A673 (cell line): ENCODE data around the gene RELL2. TPM values are rescaled to one million over a fixed set of nuclear protein-coding genes. Genes with fewer than 3 reads are reported as not detected.

Experiments
- BruUV-seq: library from RNA; stranded (reverse); fragments of 400-500 nt; replicated peaks from 2 replicates; lab custom pipeline; 2021; lab: Mats Ljungman, UMichigan
- CTCF ChIA-PET: fragments of 300-600 bp; sonication (Branson Sonifier 250); formaldehyde crosslinking; loops from one replicate; lab custom pipeline; 2022; ENCODE audit warnings: antibody characterized with exemption; lab: Charles Lee
- POLR2A ChIA-PET: fragments of 300-600 bp; sonication (Branson Sonifier 250); formaldehyde crosslinking; loops from one replicate; lab custom pipeline; 2022; ENCODE audit warnings: antibody characterized with exemption; ENCODE audit not compliant: low non-redundant PET; lab: Charles Lee
- DNase-seq: peaks from one replicate; pipeline ENCODE4 v3.0.0-alpha.2; 2015; ENCODE audit warnings: low spot score
- H3K27ac ChIP-seq: fragments of 200-600 bp; sonication (generic); 2 replicates; pipeline ENCODE4 v1.5.1; 2016; ENCODE audit warnings: mixed run types, low read depth, mild to moderate bottlenecking, mixed read lengths, antibody characterized with exemption, low read length; ENCODE audit not compliant: poor library complexity, severe bottlenecking
- H3K27me3 ChIP-seq: fragments of 200-600 bp; sonication (generic); replicated peaks from 2 replicates; pipeline ENCODE4 v1.6.1; 2017; ENCODE audit warnings: mixed run types, low read depth, mild to moderate bottlenecking, mixed read lengths, antibody characterized with exemption, low read length; ENCODE audit not compliant: insufficient read depth, poor library complexity
- H3K36me3 ChIP-seq: fragments of 200-600 bp; sonication (generic); 2 replicates; pipeline ENCODE4 v1.6.1; 2016; ENCODE audit warnings: mixed run types, mild to moderate bottlenecking, mixed read lengths, antibody characterized with exemption, low read length; ENCODE audit not compliant: insufficient read depth, poor library complexity, severe bottlenecking
- H3K4me1 ChIP-seq: fragments of 200-600 bp; sonication (generic); 2 replicates; pipeline ENCODE4 v1.6.1; 2017; ENCODE audit warnings: mixed run types, mild to moderate bottlenecking, mixed read lengths, antibody characterized with exemption, low read length; ENCODE audit not compliant: insufficient read depth, poor library complexity, severe bottlenecking
- H3K4me3 ChIP-seq: fragments of 200-600 bp; sonication (generic); 2 replicates; pipeline ENCODE4 v1.5.1; 2016; ENCODE audit warnings: low read depth, mixed run types, mild to moderate bottlenecking, mixed read lengths, low read length; ENCODE audit not compliant: poor library complexity, severe bottlenecking
- H3K9me3 ChIP-seq: fragments of 200-600 bp; sonication (generic); 2 replicates; pipeline ENCODE4 v1.6.1; 2016; ENCODE audit warnings: mixed run types, low read depth, mild to moderate bottlenecking, mixed read lengths, antibody characterized with exemption, low read length; ENCODE audit not compliant: poor library complexity, severe bottlenecking
- EZH2 ChIP-seq: fragments of 200-600 bp; sonication (generic); IDR thresholded peaks from 2 replicates; pipeline ENCODE4 v1.6.1; 2017; ENCODE audit warnings: borderline replicate concordance, low read depth, mild to moderate bottlenecking, mixed read lengths, antibody characterized with exemption, low read length; ENCODE audit not compliant: poor library complexity, severe bottlenecking
- intact Hi-C: fragments of 100-400 bp; cut with micrococcal nuclease; formaldehyde crosslinking; loops from one replicate; pipeline ENCODE4 v1.10.0; 2022; ENCODE audit not compliant: unreplicated experiment
- total RNA-seq: library from RNA; stranded (reverse); gene quantifications from 2 replicates; pipeline ENCODE4 v1.2.3, GENCODE V29; 2021
- TF ChIP-seq, protein P1 (sequence below): fragments of 300-800, 200-600 bp; sonication (generic); conservative IDR thresholded peaks from 2 replicates; pipeline ENCODE4 v1.5.1; 2017; ENCODE audit warnings: low read depth, mild to moderate bottlenecking, antibody characterized with exemption, low read length, moderate library complexity, mixed read lengths

RELL2 gene
- total RNA-seq, 1 experiment from 2014 or later, result 4.7 TPM

- intact Hi-C loops, result no loop called here
- DNase-seq, result no peak
- Histone ChIP-seq H3K4me1 (peaks cover 20% of the 10 kb centered on the region), H3K36me3 (no peaks in the 10 kb centered on the region), H3K27ac (no peak overlapping the region), H3K9me3 (no peaks in the 10 kb centered on the region), H3K27me3 (no peaks in the 10 kb centered on the region), H3K4me3 (no peak overlapping the region)
- BruUV-seq, result no TSS peak
- ChIA-PET POLR2A (interaction anchor here (0.6 kb wide), 1 partner anchor 13 kb away, joined by 3 read pairs; no protein-coding TSS in a partner anchor), CTCF (no interaction called here)
- no peak for TF ChIP-seq EZH2
- TF ChIP-seq, protein P1, sequence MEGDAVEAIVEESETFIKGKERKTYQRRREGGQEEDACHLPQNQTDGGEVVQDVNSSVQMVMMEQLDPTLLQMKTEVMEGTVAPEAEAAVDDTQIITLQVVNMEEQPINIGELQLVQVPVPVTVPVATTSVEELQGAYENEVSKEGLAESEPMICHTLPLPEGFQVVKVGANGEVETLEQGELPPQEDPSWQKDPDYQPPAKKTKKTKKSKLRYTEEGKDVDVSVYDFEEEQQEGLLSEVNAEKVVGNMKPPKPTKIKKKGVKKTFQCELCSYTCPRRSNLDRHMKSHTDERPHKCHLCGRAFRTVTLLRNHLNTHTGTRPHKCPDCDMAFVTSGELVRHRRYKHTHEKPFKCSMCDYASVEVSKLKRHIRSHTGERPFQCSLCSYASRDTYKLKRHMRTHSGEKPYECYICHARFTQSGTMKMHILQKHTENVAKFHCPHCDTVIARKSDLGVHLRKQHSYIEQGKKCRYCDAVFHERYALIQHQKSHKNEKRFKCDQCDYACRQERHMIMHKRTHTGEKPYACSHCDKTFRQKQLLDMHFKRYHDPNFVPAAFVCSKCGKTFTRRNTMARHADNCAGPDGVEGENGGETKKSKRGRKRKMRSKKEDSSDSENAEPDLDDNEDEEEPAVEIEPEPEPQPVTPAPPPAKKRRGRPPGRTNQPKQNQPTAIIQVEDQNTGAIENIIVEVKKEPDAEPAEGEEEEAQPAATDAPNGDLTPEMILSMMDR, result no peak
Observed at GRCh38 chr5:141602606-141603005, 34.2 kb upstream of the RELL2 start.

DNA sequence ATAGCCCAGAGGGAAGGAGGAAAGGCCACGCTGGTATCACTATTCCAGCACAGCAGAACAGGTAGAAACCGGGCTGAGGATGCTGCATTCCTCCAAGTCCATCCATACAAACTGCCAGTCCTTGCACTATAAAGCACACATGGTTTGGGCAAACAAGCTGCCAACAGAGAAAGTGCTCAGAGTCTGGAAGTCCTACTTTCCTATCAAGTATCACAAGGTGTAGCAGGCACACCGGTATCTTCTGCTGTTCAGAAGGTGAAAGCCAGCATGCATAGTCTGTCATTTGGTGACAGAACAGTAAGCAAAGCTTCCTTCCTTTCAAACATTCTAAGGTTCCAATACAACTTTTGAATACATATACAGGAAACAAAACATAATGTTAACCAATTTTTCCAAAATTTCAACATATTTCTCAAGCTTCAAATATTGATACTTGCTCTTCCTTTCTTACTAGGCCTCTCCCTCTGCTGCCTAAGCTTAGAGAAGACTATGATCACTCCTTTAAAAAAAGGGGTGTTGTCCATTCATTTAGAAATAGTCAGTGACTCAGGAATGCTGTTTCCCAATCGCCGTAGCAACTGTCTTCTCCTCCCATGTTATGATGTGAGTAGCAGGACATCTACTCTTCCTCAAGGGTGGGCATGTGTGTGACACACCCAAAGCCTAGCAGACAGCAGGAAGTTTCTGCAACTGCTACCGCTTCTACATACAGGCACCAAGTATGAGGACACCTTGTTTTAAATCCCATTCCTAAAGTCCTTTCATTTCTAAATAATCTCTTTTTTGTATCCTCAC lies 32.7 kb upstream of the RELL2 start:
- H3K4me3 ChIP-seq, result no peak overlapping the region
- BruUV-seq, result no TSS peak
- peak; percentile 64 for DNase-seq

GRCh38 chr5:141605523-141606277 lies 31.1 kb upstream of the RELL2 start:
- Histone ChIP-seq H3K4me1 (peaks cover 20% of the 10 kb centered on the region), H3K4me3 (no peak overlapping the region), H3K27ac (peak overlapping the region; percentile 5), H3K27me3 (no peaks in the 10 kb centered on the region), H3K36me3 (no peaks in the 10 kb centered on the region), H3K9me3 (no peaks in the 10 kb centered on the region)
- POLR2A ChIA-PET, result interaction anchor here (0.6 kb wide), 1 partner anchor 886 kb away, joined by 10 read pairs; no protein-coding TSS in a partner anchor
- intact Hi-C loops, result no loop called here
- no TSS peak for BruUV-seq
- CTCF ChIA-PET, result no interaction called here
- TF ChIP-seq EZH2, result no peak
- TF ChIP-seq, protein P1, result no peak
- DNase-seq, result no peak

More for the DNA sequence above, 32.7 kb upstream of the RELL2 start:
- ChIA-PET CTCF (interaction anchor here (0.6 kb wide), 1 partner anchor 44 kb away, joined by 4 read pairs; no protein-coding TSS in a partner anchor), POLR2A (no interaction called here)
- TF ChIP-seq, protein P1, result no peak
- no peak for TF ChIP-seq EZH2
- H3K27me3 ChIP-seq, result no peaks in the 10 kb centered on the region
- intact Hi-C loops, result no loop called here
- peaks cover 20% of the 10 kb centered on the region for H3K4me1 ChIP-seq
- no peaks in the 10 kb centered on the region for H3K36me3 ChIP-seq
- H3K9me3 ChIP-seq, result no peaks in the 10 kb centered on the region
- no peak overlapping the region for H3K27ac ChIP-seq
